Panc1 (cell line): ENCODE data around the gene PPP4C. TPM values are rescaled to one million over a fixed set of nuclear protein-coding genes. Genes with fewer than 3 reads are reported as not detected.

Experiments
- ATAC-seq: fragments of 200-7000 bp; cut with Tn5 transposase; 2 replicates; pipeline ENCODE4 v1.9.1; 2020; ENCODE audit warnings: mild to moderate bottlenecking, moderate library complexity
- BruUV-seq: library from RNA; stranded (reverse); fragments of 400-500 nt; replicated peaks from 2 replicates; lab custom pipeline; 2021; lab: Mats Ljungman, UMichigan
- CTCF ChIA-PET: fragments of 300-600 bp; sonication (Branson Sonifier 250); formaldehyde crosslinking; loops from one replicate; lab custom pipeline; 2022; ENCODE audit warnings: antibody characterized with exemption; lab: Charles Lee
- POLR2A ChIA-PET: fragments of 300-600 bp; sonication (Branson Sonifier 250); formaldehyde crosslinking; loops from one replicate; lab custom pipeline; 2022; ENCODE audit warnings: antibody characterized with exemption; lab: Charles Lee
- DNase-seq: peaks from one replicate; pipeline ENCODE4 v3.0.0-alpha.2; 2010; ENCODE audit warnings: low read depth, low spot score
- H3K27ac ChIP-seq: 2 replicates; pipeline ENCODE4 v1.5.1; 2011; ENCODE audit warnings: mild to moderate bottlenecking, low read length, inconsistent platforms
- H3K27me3 ChIP-seq: fragments of 200-500 bp; sonication (Bioruptor generic); 2 replicates; pipeline ENCODE4 v1.6.0; 2014; ENCODE audit warnings: low read length, inconsistent platforms; ENCODE audit not compliant: control insufficient read depth, insufficient read depth
- H3K36me3 ChIP-seq: fragments of 200-500 bp; sonication (Bioruptor generic); 2 replicates; pipeline ENCODE4 v1.5.1; 2014; ENCODE audit warnings: inconsistent platforms, mild to moderate bottlenecking, low read length, moderate library complexity; ENCODE audit not compliant: control insufficient read depth, insufficient read depth
- H3K4me1 ChIP-seq: 2 replicates; pipeline ENCODE4 v1.5.1; 2011; ENCODE audit warnings: inconsistent platforms, mild to moderate bottlenecking, low read length, moderate library complexity; ENCODE audit not compliant: control insufficient read depth, insufficient read depth
- H3K4me3 ChIP-seq, 2 experiments: 2 replicates each; pipeline ENCODE4 v1.5.1; 2011 to 2012; ENCODE audit warnings: low read depth in 2 of 2, low read length in 2 of 2, mild to moderate bottlenecking in 2 of 2, inconsistent platforms in 1 of 2, moderate library complexity in 1 of 2
- H3K9me3 ChIP-seq: fragments of 200-500 bp; sonication (Bioruptor generic); 2 replicates; pipeline ENCODE4 v1.5.1; 2014; ENCODE audit warnings: low read depth, mild to moderate bottlenecking, inconsistent platforms, low read length, moderate library complexity; ENCODE audit not compliant: control insufficient read depth, insufficient read depth
- POLR2AphosphoS5 ChIP-seq: IDR thresholded peaks from 2 replicates; pipeline ENCODE4 v1.6.1; 2012; ENCODE audit warnings: mild to moderate bottlenecking, low read depth, low read length, moderate library complexity
- SIN3A ChIP-seq: IDR thresholded peaks from 2 replicates; pipeline ENCODE4 v1.6.1; 2012; ENCODE audit warnings: low read depth, mild to moderate bottlenecking, low read length, moderate library complexity, borderline replicate concordance; ENCODE audit not compliant: insufficient read depth
- TCF7L2 ChIP-seq: IDR thresholded peaks from 2 replicates; pipeline ENCODE4 v1.6.1; 2011; ENCODE audit warnings: mild to moderate bottlenecking, low read depth, low read length, inconsistent platforms
- in situ Hi-C: cut with HindIII; loops from 2 replicates; pipeline ENCODE4 v1.10.0; 2016; ENCODE audit warnings: low sequenced_read_pairs, low pct_unique_long_range_greater_than_20kb
- intact Hi-C: fragments of 100-400 bp; cut with micrococcal nuclease; formaldehyde crosslinking; loops from one replicate; pipeline ENCODE4 v1.10.0; 2022; ENCODE audit not compliant: unreplicated experiment
- total RNA-seq: library from RNA; stranded (reverse); gene quantifications from one replicate; pipeline ENCODE4 v1.2.1, GENCODE V29; 2021; ENCODE audit not compliant: unreplicated experiment
- TF ChIP-seq, protein P1 (sequence below): fragments of 450-650 bp; IDR thresholded peaks from 2 replicates; pipeline ENCODE4 v1.5.1; 2017; ENCODE audit warnings: mild to moderate bottlenecking
- TF ChIP-seq, protein P2 (sequence below), 2 experiments: IDR thresholded peaks; 2 replicates each; pipeline ENCODE4 v1.6.1; 2011 to 2012; ENCODE audit warnings: low read depth in 2 of 2, control low read depth in 1 of 2, low read length in 1 of 2, mild to moderate bottlenecking in 1 of 2, moderate library complexity in 1 of 2; ENCODE audit not compliant: insufficient read depth in 1 of 2

PPP4C gene
- total RNA-seq, 1 experiment from 2014 or later, result 186 TPM

DNA sequence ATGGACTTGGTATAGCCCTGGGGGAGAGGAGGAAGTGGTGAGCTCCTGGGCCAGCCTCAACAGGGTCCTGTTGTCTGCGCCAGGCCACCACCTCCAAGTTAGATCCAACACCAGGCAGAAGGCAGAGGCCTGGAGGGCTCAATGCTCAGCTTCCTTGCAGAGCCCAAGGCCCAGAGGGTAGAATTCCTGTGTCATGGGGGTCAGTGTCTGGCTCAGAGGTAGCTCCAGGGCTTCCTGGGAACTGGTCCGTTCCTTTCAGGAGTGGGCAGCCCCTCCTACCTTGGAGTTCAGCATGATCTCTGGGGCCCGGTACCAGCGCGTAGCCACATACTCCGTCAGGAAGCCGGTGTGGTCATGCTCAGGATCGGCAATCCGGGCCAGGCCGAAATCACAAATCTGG lies 42.0 kb downstream of the PPP4C start:
- in situ Hi-C loops (no loop called here), intact Hi-C loops (no loop called here)
- ATAC-seq (no peak), DNase-seq (no peak)
- Histone ChIP-seq H3K4me1 (peaks cover 9% of the 10 kb centered on the region), H3K36me3 (no peaks in the 10 kb centered on the region; the same call in 1 of the 2 replicates), H3K4me3 (no peak overlapping the region), H3K9me3 (no peaks in the 10 kb centered on the region), H3K27me3 (no peaks in the 10 kb centered on the region), H3K27ac (no peak overlapping the region)
- no peak for TF ChIP-seq TCF7L2
- TF ChIP-seq SIN3A, result no peak
- TF ChIP-seq, protein P1, sequence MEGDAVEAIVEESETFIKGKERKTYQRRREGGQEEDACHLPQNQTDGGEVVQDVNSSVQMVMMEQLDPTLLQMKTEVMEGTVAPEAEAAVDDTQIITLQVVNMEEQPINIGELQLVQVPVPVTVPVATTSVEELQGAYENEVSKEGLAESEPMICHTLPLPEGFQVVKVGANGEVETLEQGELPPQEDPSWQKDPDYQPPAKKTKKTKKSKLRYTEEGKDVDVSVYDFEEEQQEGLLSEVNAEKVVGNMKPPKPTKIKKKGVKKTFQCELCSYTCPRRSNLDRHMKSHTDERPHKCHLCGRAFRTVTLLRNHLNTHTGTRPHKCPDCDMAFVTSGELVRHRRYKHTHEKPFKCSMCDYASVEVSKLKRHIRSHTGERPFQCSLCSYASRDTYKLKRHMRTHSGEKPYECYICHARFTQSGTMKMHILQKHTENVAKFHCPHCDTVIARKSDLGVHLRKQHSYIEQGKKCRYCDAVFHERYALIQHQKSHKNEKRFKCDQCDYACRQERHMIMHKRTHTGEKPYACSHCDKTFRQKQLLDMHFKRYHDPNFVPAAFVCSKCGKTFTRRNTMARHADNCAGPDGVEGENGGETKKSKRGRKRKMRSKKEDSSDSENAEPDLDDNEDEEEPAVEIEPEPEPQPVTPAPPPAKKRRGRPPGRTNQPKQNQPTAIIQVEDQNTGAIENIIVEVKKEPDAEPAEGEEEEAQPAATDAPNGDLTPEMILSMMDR, result no peak
- ChIA-PET POLR2A (no interaction called here), CTCF (interaction anchor here (1.4 kb wide), 1 partner anchor 27 kb away, joined by 3 read pairs; no protein-coding TSS in a partner anchor)
- no TSS peak for BruUV-seq

DNA sequence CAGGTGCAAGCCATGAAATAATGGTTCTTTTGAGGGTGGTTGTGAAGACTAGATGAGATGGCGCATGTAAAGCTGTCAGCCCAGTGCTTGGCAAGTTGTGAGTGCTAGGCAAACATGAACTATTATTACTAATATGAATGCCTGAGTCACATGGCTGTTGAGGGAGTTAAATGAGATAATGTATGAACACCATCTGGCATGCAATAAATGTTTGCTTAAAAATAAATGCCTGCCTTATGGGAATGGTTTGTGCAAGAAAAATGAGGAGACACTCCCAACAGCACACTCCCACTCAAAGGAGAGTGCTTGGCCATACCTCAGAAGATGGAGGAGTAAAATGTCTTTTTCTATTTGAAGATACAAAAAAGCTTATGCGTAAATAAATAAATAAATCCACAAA lies 43.6 kb downstream of the PPP4C start:
- DNase-seq (no peak), ATAC-seq (no peak)
- Histone ChIP-seq H3K27ac (no peak overlapping the region), H3K27me3 (no peaks in the 10 kb centered on the region), H3K9me3 (no peaks in the 10 kb centered on the region), H3K36me3 (no peaks in the 10 kb centered on the region; the same call in 1 of the 2 replicates), H3K4me1 (peaks cover 17% of the 10 kb centered on the region), H3K4me3 (no peak overlapping the region)
- CTCF ChIA-PET, result no interaction called here
- TF ChIP-seq POLR2AphosphoS5 (no peak), TCF7L2 (no peak), SIN3A (no peak)
- TF ChIP-seq, protein P1, result no peak
- TF ChIP-seq, protein P2, sequence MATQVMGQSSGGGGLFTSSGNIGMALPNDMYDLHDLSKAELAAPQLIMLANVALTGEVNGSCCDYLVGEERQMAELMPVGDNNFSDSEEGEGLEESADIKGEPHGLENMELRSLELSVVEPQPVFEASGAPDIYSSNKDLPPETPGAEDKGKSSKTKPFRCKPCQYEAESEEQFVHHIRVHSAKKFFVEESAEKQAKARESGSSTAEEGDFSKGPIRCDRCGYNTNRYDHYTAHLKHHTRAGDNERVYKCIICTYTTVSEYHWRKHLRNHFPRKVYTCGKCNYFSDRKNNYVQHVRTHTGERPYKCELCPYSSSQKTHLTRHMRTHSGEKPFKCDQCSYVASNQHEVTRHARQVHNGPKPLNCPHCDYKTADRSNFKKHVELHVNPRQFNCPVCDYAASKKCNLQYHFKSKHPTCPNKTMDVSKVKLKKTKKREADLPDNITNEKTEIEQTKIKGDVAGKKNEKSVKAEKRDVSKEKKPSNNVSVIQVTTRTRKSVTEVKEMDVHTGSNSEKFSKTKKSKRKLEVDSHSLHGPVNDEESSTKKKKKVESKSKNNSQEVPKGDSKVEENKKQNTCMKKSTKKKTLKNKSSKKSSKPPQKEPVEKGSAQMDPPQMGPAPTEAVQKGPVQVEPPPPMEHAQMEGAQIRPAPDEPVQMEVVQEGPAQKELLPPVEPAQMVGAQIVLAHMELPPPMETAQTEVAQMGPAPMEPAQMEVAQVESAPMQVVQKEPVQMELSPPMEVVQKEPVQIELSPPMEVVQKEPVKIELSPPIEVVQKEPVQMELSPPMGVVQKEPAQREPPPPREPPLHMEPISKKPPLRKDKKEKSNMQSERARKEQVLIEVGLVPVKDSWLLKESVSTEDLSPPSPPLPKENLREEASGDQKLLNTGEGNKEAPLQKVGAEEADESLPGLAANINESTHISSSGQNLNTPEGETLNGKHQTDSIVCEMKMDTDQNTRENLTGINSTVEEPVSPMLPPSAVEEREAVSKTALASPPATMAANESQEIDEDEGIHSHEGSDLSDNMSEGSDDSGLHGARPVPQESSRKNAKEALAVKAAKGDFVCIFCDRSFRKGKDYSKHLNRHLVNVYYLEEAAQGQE (IDR thresholded peaks at IDR 0.05; ENCODE audit: insufficient read depth in 1 of 2, low read depth in 2 of 2, low read length in 1 of 2), result no peak
- intact Hi-C loops, result no loop called here
- POLR2A ChIA-PET, result no interaction called here
- BruUV-seq, result no TSS peak
- in situ Hi-C loops, result no loop called here
